HepG2 (cell line): ENCODE measurements around the gene DCLRE1C. TPM values are rescaled to one million over a fixed set of nuclear protein-coding genes. Genes with fewer than 3 reads are reported as not detected.

Experiments used
- ATAC-seq: fragments of 200-7000 bp; cut with Tn5 transposase; 3 replicates; pipeline ENCODE4 v1.9.1; 2020; ENCODE audit warnings: mild to moderate bottlenecking, moderate library complexity
- BruUV-seq: library from RNA; stranded (reverse); fragments of 400-500 nt; replicated peaks from 2 replicates; lab custom pipeline; 2021; lab: Mats Ljungman, UMichigan
- CTCF ChIA-PET: fragments of 300-600 bp; formaldehyde crosslinking; extraction: SDS; loops from one replicate; lab custom pipeline; 2021; ENCODE audit warnings: low total read pairs, inconsistent platforms, low intra/inter-chr PET ratio; lab: Yijun Ruan, JAX
- POLR2A ChIA-PET: fragments of 350-600 bp; sonication (Branson Sonifier 250); formaldehyde crosslinking; loops from one replicate; lab custom pipeline; 2020; ENCODE audit warnings: antibody characterized with exemption, inconsistent platforms; lab: Yijun Ruan, JAX
- DNase-seq: peaks from one replicate; pipeline ENCODE4 v3.0.0-alpha.2; 2015; ENCODE audit warnings: low spot score
- FAIRE-seq: peaks from 3 replicates; lab custom pipeline; 2011; peaks lifted over from hg19 to GRCh38; lab: Jason Lieb, UNC
- H2AFZ ChIP-seq: one replicate; pipeline ENCODE4 v1.6.1; 2011; ENCODE audit warnings: low read length, inconsistent platforms
- H3K27ac ChIP-seq: fragments of 300-600 bp; 3 replicates; pipeline ENCODE4 v1.8.0; 2011; ENCODE audit warnings: mixed run types, mild to moderate bottlenecking, mixed read lengths, low read length, inconsistent platforms; ENCODE audit not compliant: insufficient read depth; ENCODE audit errors: extremely low read length
- H3K27me3 ChIP-seq, 2 experiments: fragments of 200-600 bp in 1 of 2; 2 replicates in 1 of 2; 3 replicates in 1 of 2; pipeline versions ENCODE4 v1.6.0 to v1.8.0; 2011; ENCODE audit warnings: low read length in 2 of 2, mild to moderate bottlenecking in 2 of 2, moderate library complexity in 2 of 2, inconsistent platforms in 1 of 2; ENCODE audit not compliant: insufficient read depth in 2 of 2, control insufficient read depth in 1 of 2
- H3K36me3 ChIP-seq, 2 experiments: fragments of 200-600 bp in 1 of 2; replicated peaks in 1 of 2; 2 replicates in 1 of 2; 3 replicates in 1 of 2; pipeline versions ENCODE4 v1.5.1 to v1.8.0; 2011; ENCODE audit warnings: low read length in 2 of 2, inconsistent platforms in 1 of 2; ENCODE audit not compliant: insufficient read depth in 2 of 2, control insufficient read depth in 1 of 2
- H3K4me1 ChIP-seq: 2 replicates; pipeline ENCODE4 v1.5.1; 2012; ENCODE audit warnings: low read length, inconsistent platforms; ENCODE audit not compliant: insufficient read depth
- H3K4me2 ChIP-seq: 2 replicates; pipeline ENCODE4 v1.6.0; 2011; ENCODE audit warnings: low read depth, low read length, inconsistent platforms
- H3K4me3 ChIP-seq, 3 experiments: fragments of 200-600 bp in 1 of 3; sonication (generic), shearing (Covaris generic) in 1 of 3; replicated peaks in 1 of 3; 2 replicates each; pipeline ENCODE4 v1.5.1; 2011 to 2016; ENCODE audit warnings: low read length in 3 of 3, inconsistent platforms in 2 of 3, low read depth in 2 of 3, mild to moderate bottlenecking in 2 of 3, control low read depth in 1 of 3, mixed read lengths in 1 of 3; ENCODE audit not compliant: insufficient read depth in 1 of 3
- H3K79me2 ChIP-seq: one replicate; pipeline ENCODE4 v1.6.1; 2011; ENCODE audit warnings: low read length, inconsistent platforms; ENCODE audit not compliant: insufficient read depth
- H3K9ac ChIP-seq: 2 replicates; pipeline ENCODE4 v1.6.0; 2011; ENCODE audit warnings: mild to moderate bottlenecking, low read depth, low read length, inconsistent platforms; ENCODE audit not compliant: insufficient read depth
- H3K9me3 ChIP-seq: 2 replicates; pipeline ENCODE4 v1.5.1; 2012; ENCODE audit warnings: mild to moderate bottlenecking, low read length
- H4K20me1 ChIP-seq: 2 replicates; pipeline ENCODE4 v1.6.0; 2011; ENCODE audit warnings: inconsistent platforms, mild to moderate bottlenecking, low read length, moderate library complexity; ENCODE audit not compliant: insufficient read depth
- ATF4 ChIP-seq, 2 experiments: fragments of 450-650 bp in 1 of 2; sonication (generic) in 1 of 2; formaldehyde crosslinking; IDR thresholded peaks; 2 replicates each; pipeline versions ENCODE4 v1.5.0 to v1.8.0; 2020 to 2022; ENCODE audit warnings: mild to moderate bottlenecking in 1 of 2, missing genetic modification reagents in 1 of 2
- ATRX ChIP-seq: sonication (generic); formaldehyde crosslinking; IDR thresholded peaks from 2 replicates; pipeline ENCODE4 v1.4.0; 2020; ENCODE audit warnings: missing genetic modification reagents, borderline replicate concordance
- JUNB ChIP-seq: sonication (generic); formaldehyde crosslinking; IDR thresholded peaks from 2 replicates; pipeline ENCODE4 v1.8.0; 2022; ENCODE audit warnings: missing genetic modification reagents, mild to moderate bottlenecking, borderline replicate concordance
- STAG1 ChIP-seq: sonication (generic); formaldehyde crosslinking; IDR thresholded peaks from 2 replicates; pipeline ENCODE4 v1.4.0; 2020; ENCODE audit warnings: missing genetic modification reagents
- ZNF263 ChIP-seq: sonication (generic); formaldehyde crosslinking; IDR thresholded peaks from 2 replicates; pipeline ENCODE4 v1.4.0; 2020; ENCODE audit warnings: missing genetic modification reagents
- ZNF276 ChIP-seq: sonication (generic); formaldehyde crosslinking; IDR thresholded peaks from 2 replicates; pipeline ENCODE4 v1.4.0; 2020; ENCODE audit warnings: mild to moderate bottlenecking, low read depth, missing genetic modification reagents
- WGBS: methylation state at CpG from one replicate; pipeline ENCODE4 v1.1.6; 2017; ENCODE audit warnings: low lambda C conversion rate; 5-methylcytosine and 5-hydroxymethylcytosine counted together
- in situ Hi-C: cut with HindIII; loops from 2 replicates; pipeline ENCODE4 v1.10.0; 2017; ENCODE audit warnings: low pct_unique_long_range_greater_than_20kb; ENCODE audit not compliant: extremely low pct_ligation_motif_present
- intact Hi-C: fragments of 100-400 bp; cut with micrococcal nuclease; formaldehyde crosslinking; loops from one replicate; pipeline ENCODE4 v1.10.0; 2022; ENCODE audit not compliant: unreplicated experiment
- polyA plus RNA-seq, 8 experiments: library from polyadenylated mRNA; depleted of rRNA in 3 of 8; stranded (reverse) in 7 of 8; unstranded in 1 of 8; fragments of >200 nt; fragmentation: Illumina TruSeq in 4 of 8; extraction: Trizol in 4 of 8; gene quantifications; 2 replicates each; pipeline versions ENCODE4 v1.2.1 to v1.2.3, GENCODE V29; 2011 to 2016; ENCODE audit warnings: low read depth in 4 of 8, missing spikeins in 1 of 8, mixed read lengths in 1 of 8; ENCODE audit not compliant: insufficient read depth in 1 of 8
- total RNA-seq, 5 experiments: library from RNA; depleted of rRNA; stranded (reverse); fragments of >200 nt; fragmentation: Illumina TruSeq; extraction: Trizol; gene quantifications; 2 replicates each; pipeline ENCODE4 v1.2.3, GENCODE V29; 2016; ENCODE audit warnings: low read depth in 1 of 5

Gene DCLRE1C
- total and polyA plus RNA-seq, 2 of the 13 experiments (the other 11 are each of a cell fraction or from before 2014, with no cell fraction given) = 3.0 to 10.3 TPM

- Histone ChIP-seq H2AFZ (no peak overlapping the region), H4K20me1 (no peaks in the 10 kb centered on the region), H3K79me2 (no peaks in the 10 kb centered on the region), H3K9me3 (no peaks in the 10 kb centered on the region), H3K27me3 (no peaks in the 10 kb centered on the region)
- intact Hi-C loops = loop anchor here (2.0 kb wide), 1 partner anchor 26 kb away; the partner anchor contains the start of gene SUV39H2
- no peak for DNase-seq
- ATAC-seq = no peak
- POLR2A ChIA-PET = no interaction called here
- TF ChIP-seq ATF4 (CRISPR knock-in tag; IDR thresholded peaks at IDR 0.05) (no peak), ATRX (CRISPR knock-in tag) (no peak), ZNF263 (CRISPR knock-in tag) (no peak)
- TF ChIP-seq, all 625 proteins: peak for 0
- 100% methylated on average over 2 of the region's 2 CpGs for WGBS
- CTCF ChIA-PET = no interaction called here
- in situ Hi-C loops = no loop called here
- Histone ChIP-seq H3K4me3 (no peak overlapping the region), H3K9ac (no peak overlapping the region), H3K4me2 (no peak overlapping the region), H3K36me3 (peaks cover 4 to 57% of the 10 kb centered on the region in 2 experiments), H3K27ac (no peak overlapping the region), H3K4me1 (no peaks in the 10 kb centered on the region)
- FAIRE-seq = no peak
- no TSS peak for BruUV-seq
Observed at GRCh38 chr10:14904864-14905263, 49.0 kb downstream of the DCLRE1C start.

- Histone ChIP-seq H3K4me3 (no peak overlapping the region), H3K27ac (no peak overlapping the region), H2AFZ (no peak overlapping the region), H3K9me3 (no peaks in the 10 kb centered on the region), H3K4me2 (no peak overlapping the region), H3K36me3 (peaks cover 6 to 63% of the 10 kb centered on the region in 2 experiments), H3K79me2 (no peaks in the 10 kb centered on the region), H3K4me1 (no peaks in the 10 kb centered on the region), H3K9ac (no peak overlapping the region), H3K27me3 (no peaks in the 10 kb centered on the region), H4K20me1 (no peaks in the 10 kb centered on the region)
- DNase-seq (peak; percentile 19), ATAC-seq (peak; percentile 66), FAIRE-seq (peak; percentile 66)
- WGBS = 37% methylated on average over 1 of the region's 1 CpG
- ChIA-PET CTCF (no interaction called here), POLR2A (no interaction called here)
- BruUV-seq = no TSS peak
- in situ Hi-C loops = no loop called here
- TF ChIP-seq STAG1 (CRISPR knock-in tag) = peak; percentile 25; the same call in 1 of the 2 replicates
- TF ChIP-seq JUNB (CRISPR knock-in tag) = no peak
- TF ChIP-seq ZNF276 (CRISPR knock-in tag) = no peak
- intact Hi-C loops = loop anchor here (2.0 kb wide), 1 partner anchor 26 kb away; the partner anchor contains the start of gene SUV39H2
Observed at GRCh38 chr10:14904316-14904732, 49.6 kb downstream of the DCLRE1C start.
